GM19099 (cell line): ENCODE measurements around the gene MED9.

ENCODE experiments used
- POLR2A ChIP-seq: IDR thresholded peaks from 3 replicates; pipeline ENCODE4 v1.6.1; 2011; ENCODE audit warnings: low read depth; ENCODE audit not compliant: insufficient read length; ENCODE audit errors: extremely low read depth

Gene MED9, protein sequence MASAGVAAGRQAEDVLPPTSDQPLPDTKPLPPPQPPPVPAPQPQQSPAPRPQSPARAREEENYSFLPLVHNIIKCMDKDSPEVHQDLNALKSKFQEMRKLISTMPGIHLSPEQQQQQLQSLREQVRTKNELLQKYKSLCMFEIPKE

DNA sequence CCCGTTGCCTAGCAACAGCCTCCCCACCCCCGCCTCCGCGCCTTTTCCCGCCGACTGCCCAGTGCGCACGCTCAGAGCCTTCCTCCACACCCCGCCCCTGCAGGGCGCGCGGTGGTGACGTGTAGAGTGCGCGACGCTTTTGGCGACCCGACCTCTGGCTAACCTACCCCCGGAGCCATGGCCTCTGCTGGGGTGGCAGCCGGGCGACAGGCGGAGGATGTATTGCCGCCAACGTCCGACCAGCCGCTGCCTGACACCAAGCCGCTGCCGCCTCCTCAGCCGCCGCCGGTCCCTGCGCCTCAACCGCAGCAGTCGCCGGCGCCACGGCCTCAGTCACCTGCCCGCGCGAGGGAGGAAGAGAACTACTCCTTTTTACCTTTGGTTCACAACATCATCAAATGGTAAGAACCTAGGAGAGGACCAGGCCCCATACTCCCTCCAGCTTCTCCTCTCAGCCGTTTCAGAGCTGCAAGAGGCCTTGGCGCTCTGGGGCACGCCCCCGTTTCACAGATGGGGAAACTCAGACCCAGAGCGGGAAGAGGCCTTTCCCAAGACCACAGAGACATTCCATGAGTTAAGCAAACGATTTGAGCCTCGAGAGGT is at the start of gene MED9:
TSS of gene MED9 (plus strand) at position 136 of the 603 bp plus-strand sequence. CDS start at position 178, 42 bp downstream.
- TF ChIP-seq POLR2A: peak; percentile 86

DNA sequence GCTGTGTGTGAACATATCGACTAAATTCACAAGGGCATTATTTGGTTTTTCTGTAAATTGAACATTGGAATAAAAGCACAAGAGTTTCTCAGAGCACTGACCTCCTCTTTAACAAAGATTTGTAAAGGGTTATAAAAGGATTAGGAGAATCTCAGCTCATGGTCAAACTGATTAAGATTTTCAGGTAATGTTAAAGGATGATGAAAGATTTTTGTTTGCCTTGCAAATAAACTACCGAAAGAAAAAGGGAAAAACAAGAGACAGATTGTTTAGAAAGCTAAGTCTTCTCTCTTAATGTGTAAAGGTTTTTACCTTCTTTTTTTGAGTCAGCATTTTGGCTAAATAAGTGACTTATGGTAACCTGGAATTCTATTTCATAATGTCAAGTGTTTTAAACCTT is 47.6 kb upstream of the MED9 start:
- no peak for TF ChIP-seq POLR2A

DNA sequence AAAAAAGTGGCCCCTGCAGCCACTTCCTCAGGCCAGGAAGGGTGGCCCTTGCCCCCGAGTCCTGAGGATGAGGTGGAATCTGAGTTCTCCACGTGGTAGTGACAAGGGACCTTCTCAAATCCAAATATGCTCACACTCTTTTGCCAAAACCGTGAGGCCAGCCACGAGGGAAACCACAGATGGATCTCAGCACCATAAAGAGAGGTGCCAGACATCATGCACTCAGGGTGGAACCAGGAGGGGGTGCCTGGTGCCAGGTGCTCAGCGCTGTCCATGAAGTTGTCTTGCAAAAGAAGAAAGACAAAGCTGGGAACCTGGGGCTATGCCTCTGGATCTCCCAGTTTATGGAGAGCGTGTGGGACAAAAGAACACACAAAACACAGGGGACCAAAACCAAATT is 45.2 kb upstream of the MED9 start:
- TF ChIP-seq POLR2A: no peak

DNA sequence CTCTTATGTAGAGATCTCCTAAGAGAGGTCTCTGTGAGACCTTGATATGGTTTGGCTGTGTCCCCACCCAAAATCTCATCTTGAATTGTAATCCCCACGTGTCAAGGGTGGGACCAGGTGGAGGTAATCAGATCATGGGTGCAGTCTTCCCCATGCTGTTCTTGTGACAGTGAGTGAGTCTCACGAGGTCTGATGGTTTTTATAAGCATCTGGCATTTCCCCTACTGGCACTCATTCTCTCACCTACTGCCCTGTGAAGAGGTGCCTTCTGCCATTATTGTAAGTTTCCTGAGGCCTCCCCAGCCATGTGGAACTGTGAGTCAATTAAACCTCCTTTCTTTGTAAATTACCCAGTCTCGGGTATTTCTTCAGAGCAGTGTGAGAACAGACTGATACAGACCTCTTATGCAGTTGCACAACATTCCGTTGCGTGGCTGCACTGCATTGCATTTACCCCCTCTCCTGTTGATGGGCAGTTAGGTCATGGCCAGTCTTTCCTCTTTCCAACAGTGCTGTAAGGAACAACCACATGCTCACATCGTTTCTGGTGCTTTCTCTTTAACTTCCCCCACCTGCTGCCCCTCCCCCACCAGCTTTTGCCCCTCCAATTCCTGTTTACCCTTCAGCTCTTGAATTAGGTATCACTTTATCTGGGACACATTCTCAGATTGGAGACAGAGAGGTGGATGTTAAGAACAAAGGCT is 43.6 kb upstream of the MED9 start:
- TF ChIP-seq POLR2A: no peak

DNA sequence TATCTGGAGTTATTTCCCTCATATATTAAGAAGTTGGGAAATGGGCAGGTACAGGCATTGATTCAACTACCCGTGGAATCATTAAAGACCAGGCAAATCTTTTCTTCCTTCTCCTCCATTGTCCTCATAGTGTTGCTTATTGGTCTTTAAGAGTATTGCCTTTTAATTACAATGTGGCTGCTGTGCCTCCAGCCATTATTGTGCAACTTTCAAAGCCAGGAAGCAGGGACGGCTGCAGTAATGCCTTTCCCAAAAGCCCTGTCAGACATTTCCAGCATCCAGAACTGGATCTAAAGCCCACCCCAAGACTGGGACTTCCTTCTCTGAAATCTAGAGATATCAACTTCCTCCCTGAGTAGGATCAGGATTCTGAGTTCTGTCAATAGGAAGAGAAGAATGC is 42.3 kb upstream of the MED9 start:
- TF ChIP-seq POLR2A: no peak

DNA sequence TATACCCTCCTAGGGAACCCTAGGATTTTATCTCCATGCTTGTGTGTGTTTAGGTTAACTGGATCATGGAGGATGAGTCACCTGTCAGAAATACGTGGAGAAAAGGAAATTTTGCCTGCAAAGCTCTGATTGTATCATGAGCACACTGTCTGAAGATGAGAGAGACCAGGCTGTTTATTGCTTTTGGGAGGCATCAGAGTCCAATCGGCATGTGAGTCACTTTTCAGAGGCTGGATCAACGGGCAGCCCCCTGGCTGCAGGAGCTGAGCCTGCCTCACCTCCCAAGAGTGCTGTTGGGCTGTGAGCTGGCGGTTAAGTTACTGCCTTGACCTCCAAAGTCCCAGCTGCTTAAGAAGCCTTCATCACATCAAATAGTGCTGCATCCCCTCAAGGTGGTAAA is 41.5 kb upstream of the MED9 start:
- TF ChIP-seq POLR2A: no peak

DNA sequence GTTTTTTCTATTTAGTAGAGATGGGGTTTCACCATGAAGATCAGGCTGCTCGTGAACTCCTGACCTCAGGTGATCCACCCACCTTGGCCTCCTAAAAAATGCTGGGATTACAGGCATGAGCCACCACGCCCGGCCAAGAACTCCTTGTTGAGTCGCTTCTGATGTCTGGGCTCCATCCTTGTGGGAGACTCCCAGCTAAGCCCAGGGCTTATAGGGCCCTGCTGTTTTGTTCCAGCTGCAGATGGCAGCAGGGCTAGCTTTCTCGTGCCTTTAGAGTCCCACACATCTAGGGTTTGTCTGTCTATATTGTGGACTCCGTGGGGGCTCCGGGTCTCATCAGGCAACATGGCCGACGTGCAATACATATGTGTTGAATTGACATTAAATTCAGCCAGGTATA is 39.3 kb upstream of the MED9 start:
- TF ChIP-seq POLR2A: no peak

DNA sequence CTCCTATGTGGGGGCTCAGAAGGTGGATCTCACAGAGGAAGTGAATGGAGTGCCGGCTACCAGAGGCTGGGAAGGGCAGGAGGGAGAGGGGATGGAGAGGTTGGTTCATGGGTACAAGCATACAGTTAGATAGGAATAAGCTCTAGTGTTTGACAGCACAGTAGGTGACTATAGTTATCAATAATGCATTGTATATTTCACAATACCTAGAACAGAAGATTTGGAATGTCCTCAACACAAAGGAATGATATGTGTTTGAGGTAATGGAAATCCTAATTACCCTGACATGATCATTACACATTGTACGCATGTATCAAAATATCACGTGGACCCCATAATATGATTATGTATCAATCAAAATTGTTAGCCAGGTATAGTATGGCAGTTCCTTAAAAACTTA is 38.9 kb upstream of the MED9 start:
- TF ChIP-seq POLR2A: no peak

DNA sequence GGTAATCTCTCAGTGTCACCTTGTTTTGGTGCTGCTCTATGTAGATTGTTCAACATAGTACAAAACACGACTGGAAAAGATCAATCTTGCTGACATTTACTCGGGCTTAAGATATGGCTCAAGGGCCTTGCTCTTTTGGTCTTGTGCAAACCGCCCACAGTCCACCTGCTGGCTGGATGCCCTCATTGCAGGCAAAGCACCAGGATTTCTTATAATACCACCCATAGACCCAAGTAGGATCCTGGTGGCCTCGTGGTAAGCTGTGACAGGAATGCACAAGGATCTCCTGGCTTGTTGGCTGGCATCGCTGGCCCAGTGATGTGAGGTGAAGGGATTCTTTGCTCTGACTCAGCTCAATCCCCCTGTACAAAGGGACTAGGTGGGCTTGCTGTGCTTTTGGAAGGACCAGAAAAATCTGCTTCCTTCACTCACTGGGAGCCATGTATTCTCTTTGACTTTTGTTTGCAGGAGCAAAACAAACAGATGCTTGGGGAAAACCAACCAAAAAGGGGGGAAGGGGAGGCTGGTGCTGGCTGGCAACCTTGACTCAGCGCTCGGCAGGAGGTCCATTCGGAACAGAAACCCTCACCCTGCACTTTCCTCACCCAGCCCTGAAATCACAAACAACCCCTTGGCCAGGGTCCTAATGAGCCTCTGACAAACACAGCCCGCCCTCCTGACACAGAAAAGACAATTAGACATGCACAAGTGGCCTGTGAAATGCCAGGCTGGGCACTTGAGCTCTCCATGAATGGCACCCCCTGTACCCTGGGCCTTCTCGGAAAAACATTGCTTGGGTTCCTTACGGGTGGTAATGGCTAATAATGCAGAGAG is 36.6 kb upstream of the MED9 start:
- TF ChIP-seq POLR2A: no peak

DNA sequence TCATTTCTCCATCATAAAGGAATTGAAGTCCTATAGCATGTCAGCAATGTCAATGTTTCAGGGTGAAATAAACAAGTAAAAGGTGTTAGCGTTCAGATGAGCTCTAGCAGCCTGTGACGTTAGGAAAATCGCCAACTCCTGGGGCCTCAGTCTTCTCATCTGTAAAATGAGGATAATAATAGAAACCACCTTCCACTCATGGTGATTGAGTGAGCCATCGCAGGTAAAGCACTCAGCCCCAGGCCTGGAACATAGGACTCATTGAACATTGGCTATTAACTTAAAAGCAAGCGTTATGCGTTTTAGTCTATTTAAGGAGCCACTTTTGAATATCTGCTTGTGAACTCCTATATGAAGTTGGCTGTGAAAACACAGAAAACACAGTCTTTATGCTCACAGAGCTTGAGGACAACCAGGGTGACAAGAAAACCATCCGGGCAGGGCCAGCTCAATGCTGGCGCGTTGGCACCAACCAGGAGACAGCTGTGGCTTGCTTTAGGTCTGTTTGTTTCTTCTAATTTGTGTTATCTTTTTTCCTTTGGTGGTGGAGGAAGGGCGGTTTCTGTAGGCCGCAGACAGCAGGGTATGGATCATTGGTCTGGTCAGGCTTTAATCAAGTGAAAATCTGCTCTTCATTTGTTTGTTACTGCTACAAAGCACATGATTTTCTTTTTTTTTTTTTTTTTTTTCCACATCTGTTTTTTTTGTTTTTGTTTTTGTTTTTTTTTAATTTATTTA is 35.7 kb upstream of the MED9 start:
- TF ChIP-seq POLR2A: no peak

DNA sequence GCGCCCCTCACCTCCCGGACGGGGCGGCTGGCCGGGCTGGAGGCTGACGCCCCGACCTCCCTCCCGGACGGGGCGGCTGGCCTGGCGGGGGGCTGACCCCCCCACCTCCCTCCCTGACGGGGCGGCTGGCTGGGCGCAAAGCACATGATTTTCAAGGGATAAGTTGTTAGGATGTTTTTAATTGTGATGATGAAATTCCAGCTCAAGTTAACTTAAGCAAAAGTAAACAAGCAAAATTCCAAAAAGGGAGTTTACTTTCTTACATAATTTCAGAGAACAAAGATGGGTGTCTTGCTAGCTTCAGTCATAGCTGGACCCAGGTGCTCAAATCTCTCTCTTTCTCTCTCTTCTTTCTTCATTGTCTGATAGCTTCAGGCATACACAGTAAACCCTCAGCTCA is 33.6 kb upstream of the MED9 start:
- no peak for TF ChIP-seq POLR2A

DNA sequence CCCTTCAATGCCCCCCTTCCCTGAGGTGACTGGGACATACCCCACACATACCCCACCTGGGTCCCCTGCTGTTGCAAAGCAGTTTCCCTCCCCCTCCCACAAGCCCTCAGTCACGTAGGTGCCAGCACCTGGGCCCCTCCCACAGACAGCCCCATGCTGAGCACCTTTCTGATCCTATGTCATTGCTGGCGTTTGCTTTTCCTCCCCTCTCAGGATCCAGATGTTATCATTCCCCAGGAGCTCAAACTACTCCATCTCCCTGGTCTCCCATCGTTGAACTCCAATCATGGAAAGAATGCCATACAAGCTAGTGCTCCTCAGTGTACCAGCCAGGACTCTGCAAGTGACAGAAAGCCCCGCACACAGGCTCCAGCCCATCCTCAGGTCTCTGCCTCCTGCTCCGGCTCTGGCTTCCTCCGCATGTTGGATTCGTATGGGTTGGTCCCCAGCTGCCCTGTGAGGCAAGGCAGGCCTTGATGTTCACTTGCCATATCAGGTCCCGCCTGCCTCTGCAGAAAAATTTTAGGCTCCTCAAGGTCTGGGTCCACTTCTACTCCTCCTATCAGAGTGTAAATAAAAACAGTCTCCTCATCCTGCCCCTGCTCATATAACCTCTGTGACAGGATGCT is 31.4 kb upstream of the MED9 start:
- no peak for TF ChIP-seq POLR2A

DNA sequence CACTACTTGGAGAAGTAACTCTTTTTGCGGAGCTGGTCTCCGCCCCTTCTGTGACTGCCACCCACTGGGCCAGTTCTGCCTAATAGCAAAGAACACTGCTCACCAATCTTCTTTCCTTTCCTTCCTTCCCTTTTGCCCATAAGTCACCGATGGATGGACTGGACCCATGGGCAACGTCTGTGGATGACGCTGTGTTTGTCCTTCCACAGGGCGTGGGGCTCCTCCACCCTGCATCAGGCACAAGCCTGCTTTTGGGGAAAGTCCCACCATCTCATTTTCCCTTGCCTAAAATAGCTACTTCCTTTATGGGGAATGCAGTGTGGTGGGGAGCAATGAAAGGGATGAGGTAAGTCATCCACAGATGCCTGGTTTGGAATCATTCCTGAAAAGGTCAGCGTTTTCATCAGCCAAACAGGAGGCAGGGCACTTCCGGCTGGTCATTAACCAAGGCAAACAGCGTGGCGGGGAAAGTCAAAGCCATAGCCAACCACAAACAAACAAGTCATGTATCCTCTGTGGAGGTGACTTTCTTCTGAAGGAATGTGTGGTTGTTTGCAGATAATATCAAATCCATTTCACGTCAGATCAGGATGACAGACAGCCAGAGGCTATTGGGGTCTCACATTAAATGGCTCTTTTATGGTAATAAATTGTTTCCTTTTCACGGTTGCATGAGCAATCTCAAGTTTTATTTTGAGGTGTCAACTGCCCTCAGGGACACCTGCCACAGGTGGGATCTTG is 30.7 kb upstream of the MED9 start:
- TF ChIP-seq POLR2A: no peak

DNA sequence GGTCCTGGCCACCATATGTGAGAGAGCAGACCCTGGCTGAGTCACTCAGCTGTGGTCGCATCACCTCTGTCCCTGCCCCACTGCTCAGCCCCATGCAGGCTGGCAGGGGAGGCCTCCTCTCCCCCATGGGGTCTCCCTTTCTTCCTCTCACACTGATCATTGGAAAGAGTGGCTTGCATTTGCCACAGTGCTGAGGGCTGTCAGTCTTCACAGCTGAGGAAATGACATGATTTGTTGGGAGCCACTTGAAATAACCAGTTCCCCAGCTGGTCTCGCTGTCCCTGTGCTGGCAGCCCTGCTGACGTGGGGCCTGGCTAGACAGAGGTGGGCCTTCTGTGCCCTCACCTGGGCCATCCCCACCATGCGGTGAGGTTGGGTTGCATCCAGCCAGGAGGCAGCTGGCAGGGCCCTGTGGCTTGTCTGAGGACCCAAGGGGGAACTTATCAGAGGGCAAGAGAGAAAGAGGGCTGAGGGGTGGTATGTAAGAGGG is 30.1 kb upstream of the MED9 start:
- no peak for TF ChIP-seq POLR2A
